ENCODE measurements around the gene LRR1.

GRCh38 chr14:49598189-49598484 lies 603 bp upstream of the LRR1 start:
- TF ChIP-seq EZH2 (IDR thresholded peaks at IDR 0.05) = no peak
- TF ChIP-seq FOXP2 (optimal IDR thresholded peaks at IDR 0.05; ENCODE audit: control extremely low read depth, extremely low read length, insufficient read depth) = no peak

All from SK-N-MC (cell line).